Globus pallidus (tissue), 1 donor: Measurements from ENCODE around the gene PPIL1.
A peak's percentile ranks its signal among the peaks of the same experiment; 100 is the strongest.
"Not testable (repeated sequence)": the region's sequence is repeated elsewhere in the genome, so short reads cannot be mapped to it uniquely, and the experiment has no call there.

Experiments used
- DNase-seq: peaks from one replicate; pipeline ENCODE4 v3.0.0-alpha.2; 2015; ENCODE audit warnings: low spot score

The PPIL1 gene

DNA sequence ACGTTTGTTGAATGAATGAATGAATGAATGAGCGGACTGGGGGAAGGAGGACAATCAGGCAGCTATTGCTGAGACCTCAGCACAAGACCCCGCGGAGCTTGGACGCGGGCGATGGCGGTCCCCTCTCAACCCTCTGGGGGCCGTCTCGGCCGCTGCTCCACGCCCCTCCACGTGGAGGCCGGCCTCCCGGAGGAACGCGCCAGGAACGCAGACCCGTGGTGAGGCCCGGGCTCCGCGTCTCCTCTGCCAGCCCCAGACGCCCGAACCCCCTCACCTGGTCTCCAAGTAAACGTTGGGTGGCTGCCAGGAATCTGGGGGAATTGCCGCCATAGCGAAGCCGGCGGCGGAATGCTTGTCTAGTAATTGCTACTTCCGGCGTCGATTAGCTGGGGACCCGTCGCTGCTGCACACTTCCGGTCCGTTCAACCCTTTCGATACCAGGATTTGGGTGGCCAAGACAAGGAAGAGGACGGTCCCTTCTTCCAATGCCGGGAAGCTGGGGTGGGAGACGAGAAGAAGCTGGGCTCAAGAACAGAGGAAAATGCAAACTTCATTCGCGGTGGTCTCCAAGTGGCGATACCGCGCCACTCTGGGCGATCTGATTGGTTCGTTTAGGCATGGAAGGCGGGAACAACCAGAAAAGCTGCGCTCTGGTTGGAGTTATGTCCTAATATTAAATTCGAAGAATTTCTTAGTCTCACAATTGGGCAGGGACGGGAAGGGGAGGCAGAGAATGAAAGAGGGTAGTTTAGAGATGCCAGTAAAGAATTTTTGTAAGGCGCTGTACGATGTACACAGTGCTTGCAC lies at the start of gene PPIL1:
TSS of gene PPIL1 (minus strand) at position 361 of the 807 bp plus-strand sequence. CDS start at position 330, 31 bp downstream.
- peak; percentile 83 for DNase-seq

DNA sequence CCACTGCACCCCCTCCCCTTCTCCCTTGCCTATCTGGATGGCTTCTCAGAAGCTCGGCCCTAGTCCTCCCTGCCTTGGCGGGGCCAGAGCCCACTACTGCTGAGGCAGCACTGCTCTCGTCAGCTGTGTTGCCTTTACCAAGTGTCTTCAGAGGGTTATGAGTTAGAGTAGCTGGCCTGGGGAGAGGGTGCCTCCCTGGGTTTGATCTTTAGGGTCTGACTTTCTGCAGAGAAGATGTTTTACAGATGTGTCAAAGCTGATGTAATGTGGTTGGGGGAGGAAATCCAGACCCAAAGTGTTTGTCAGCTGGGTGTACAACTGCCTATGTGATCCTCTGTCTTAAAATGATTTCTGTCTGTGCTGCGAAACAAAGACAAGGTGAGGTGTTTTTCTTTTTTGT lies 49.5 kb upstream of the PPIL1 start:
- DNase-seq = no peak

DNA sequence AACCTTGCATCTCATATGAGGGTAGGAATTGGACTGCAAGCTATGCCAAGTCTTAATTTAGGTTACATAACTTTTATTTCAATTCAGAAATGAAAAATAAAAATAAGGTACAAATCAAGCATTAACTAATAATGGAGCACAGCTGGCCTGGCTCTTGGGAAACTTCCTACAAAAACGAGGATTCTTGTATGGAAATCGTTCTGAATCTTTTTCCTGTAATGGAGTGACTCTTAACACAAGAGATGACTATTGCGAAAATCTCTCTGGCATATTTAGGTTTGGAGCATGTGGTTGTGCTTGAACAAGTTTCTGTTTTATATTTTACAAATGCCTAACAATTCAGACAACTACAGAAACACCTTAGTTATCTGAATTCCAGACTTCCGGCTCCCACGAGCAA lies 45.9 kb upstream of the PPIL1 start:
- DNase-seq = no peak

DNA sequence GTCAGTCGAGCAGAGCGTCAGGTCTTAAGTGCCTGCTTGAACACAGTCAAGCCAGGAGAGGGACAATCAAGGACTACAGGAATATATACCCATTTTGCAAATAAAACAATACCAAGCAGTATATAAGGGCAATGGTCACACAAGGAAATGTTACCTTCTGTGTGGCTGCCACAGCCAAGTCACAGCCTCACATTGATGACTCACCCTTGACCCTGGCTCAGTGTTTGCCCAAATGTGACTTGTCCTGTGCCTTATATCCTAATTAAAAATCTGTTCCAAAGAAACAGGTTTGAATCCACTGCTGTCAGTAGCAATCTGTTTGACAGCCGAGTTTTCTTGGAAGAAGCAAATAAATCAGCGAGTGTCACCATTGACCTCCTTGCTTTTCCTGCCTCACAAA lies 45.4 kb upstream of the PPIL1 start:
- DNase-seq = no peak

DNA sequence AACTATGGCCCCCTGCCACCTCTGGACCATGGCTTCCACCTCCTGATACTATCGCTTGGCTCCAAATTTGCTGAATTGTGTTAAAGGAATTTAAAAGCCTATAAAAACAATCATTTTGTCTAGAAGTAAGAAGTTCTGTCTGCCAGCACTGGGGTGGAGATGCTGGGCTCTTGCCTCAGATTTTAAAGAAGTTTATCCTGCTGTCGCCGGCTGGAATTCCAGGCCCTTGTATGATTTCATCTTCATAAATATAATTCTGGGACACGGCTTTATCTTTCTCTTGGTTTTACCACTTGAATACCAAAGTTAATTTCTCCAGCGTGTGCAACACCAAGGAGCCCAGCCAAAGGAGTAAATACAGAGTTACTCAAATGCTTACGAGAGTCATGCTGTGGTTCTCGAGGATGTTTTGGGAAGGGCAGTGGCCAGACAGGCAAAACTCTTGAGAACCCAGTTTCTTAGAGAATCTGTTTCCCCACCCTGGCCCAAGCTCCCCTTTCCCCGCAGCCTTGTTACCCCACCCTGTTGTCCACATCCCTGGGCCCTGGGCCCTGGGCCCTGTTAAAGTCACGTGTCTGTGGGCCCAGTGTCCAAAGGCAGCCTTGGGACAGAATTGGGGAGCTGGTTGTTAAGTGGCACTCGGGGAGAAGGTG lies 43.1 kb upstream of the PPIL1 start:
- no peak for DNase-seq

DNA sequence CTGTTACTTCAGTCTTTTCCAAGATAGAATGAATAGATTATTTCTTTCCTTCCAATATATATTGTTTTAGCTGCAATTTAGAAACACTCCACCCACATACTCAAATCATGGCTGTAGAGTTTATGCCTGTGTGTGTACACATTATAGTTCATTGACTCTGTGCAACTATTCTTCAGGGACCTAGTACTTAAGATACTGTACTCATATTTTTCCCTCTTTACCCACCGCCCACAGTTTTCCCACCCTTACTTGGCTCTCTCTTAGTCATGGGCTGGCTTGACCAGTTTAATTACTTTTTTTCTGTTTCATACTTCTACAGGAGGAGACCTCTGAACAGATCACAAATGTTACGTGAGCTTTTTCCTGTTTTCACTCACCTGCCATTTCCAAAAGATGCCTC lies 41.5 kb upstream of the PPIL1 start:
- DNase-seq = no peak

DNA sequence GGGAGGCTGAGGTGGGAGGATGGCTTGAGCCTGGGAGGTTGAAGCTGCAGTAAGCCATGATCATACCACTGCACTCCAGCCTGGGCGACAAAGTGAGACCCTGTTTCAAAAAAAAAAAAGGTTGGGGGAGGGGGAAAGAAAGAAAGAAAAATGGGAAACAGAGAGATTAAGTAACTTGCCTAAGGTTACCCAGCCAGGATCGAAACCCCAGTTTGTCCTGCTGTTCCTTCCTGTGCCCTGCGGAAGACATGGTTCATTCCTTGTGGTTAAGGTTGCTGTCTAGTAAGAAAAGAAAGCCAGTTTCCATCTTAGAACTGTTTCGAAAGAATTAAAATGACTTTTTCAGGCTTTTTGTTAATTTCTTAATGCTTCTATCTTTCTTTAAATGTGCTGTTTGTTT lies 41.0 kb upstream of the PPIL1 start:
- DNase-seq = no peak

DNA sequence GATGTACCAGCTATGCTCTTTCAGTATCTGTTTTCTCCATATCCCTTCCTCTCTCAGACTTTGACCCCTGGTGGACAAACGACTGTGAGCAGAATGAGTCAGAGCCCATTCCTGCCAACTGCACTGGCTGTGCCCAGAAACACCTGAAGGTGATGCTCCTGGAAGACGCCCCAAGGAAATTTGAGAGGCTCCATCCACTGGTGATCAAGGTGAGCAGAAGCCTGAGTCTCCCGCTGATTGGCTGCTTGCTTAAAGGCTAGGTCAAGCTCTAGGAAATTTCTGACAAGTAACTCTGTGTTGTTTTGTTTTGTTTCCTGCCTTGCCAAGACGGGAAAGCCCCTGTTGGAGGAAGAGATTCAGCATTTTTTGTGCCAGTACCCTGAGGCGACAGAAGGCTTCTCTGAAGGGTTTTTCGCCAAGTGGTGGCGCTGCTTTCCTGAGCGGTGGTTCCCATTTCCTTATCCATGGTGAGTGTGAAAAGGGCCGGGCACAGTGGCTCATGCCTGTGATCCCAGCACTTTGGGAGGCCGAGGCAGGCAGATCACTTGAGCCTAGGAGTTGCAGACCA lies 39.7 kb upstream of the PPIL1 start:
- DNase-seq = no peak

DNA sequence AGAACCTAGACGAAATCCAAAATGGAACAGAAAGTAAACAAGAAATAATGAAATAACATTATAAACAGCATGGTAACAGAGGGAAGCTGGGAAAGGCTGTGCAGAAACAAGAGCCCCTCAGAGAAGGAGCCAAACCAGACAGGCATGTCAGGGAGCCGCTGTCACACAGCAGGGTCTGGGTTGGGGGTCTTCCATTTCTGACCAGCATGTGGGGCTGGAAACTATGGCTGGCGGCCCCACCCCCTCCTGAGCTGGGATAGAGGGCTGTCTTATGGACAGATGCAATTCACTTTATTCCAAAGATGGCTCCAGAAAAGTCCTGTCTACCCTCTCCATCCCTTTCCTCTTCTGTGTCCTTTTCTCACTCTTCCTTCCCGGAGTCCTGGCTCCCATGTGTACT lies 38.5 kb upstream of the PPIL1 start:
- DNase-seq = no peak

DNA sequence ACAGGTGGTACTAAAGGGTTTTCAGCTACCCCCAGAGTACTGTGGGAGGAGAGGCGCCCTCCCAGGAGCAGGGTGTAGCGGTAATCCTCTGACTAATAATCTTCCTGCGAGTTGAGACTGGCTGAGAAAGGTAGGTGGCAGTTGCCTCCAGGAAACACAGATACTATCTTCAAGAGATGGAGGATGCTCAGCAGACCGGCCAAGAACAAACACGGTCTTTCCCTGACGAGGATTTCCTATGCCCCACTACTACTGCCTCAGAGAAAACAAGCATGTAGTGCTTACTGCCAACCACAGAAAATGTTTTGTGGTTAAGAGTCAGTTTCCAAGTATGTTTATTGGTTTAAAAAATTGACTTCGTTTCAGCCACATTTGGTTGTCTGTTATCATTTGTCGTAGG lies 38.0 kb upstream of the PPIL1 start:
- DNase-seq = no peak

DNA sequence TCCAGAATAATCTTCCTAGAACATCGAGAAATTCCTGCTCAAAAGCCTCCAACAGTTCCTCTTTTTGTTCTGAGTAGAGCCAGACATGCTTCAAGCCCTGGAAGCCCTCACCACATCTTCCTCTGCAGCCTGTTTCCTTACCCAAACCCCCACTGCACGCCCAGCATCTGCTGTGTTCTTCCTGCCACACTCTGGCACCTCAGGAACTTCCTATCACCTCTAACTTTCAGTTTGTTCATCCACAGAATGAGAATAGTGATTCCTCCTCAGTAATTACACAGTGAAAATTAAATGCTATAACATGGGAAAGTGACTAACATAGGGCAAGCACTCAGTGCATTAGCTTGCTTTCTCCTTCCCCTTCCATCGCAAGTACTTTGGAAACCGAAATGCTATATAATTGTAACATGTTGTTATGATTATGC lies 37.4 kb upstream of the PPIL1 start:
- no peak for DNase-seq

DNA sequence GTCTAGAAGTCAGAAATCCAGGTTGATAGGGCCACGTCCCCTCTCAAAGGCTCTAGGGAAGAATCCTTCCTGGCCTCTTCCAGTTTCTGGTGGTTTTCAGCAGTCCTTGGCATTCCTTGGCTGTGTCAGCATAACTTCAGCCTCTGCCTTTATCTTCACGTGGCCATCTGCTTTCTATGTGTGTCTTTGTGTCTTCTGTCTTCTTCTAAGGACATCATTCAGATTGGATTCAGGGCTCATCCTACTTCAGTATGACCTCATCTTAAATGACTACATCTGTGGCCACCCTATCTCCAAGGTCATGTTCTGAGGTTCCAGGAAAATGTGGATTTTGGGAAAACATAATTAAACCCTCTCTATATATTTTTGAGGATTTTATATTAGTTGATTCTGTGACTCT lies 34.1 kb upstream of the PPIL1 start:
- no peak for DNase-seq

DNA sequence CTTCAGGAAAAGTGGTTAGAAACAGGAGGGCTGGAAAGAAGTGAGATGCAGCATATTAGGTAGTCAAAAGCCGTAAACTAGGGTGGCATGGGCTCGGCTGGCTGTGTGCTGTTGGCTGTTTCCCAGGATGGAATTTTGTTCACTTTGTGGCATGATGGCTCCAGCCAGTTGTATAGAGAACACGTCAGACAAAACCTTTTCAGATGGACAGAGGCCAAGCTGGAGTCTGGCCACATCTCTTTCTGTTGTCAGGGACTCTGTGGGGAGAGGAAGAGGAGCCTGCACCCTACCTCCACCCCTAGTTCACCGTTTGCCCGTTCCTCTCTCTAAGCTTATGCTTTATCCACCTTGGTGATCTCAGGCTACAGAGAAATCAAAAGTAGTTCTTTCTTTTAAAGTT lies 33.2 kb upstream of the PPIL1 start:
- DNase-seq = no peak

DNA sequence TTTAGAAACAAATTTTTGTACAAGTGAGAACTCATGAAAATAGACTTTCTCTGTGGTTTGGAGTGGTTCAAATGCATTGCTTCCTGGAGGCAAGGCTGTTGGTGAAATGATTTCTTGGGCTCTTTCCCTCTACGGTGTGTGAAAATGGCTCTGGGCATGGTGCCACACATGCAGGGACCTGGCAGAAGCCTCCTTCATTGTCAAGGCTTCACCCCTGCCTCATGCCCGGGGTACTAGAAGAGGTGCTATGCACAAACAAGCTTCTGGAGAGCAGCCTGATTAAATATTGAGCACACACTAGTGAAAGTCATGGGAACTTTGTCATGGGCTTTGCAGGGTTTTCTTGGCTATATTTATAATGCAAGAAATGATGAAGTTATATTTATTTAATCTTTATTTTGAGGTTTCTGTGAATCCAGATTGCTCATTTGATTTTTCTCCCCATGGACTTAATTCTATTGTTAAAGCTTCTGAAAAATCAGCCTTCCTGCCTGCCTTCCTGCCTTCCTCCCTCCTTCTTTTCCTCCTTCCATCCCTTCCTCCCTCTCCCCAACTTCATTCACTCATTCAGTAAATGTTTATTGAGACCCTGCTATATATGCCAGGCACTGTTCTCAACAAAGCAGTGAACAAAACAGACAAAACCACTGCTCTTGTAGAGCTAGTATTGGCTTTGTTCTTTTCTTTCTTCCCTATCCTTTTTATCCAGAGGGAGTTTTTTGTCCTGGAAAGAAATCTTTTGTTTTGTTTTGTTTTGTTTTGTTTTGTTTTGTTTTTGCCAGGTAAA lies 32.1 kb upstream of the PPIL1 start:
- DNase-seq = no peak

DNA sequence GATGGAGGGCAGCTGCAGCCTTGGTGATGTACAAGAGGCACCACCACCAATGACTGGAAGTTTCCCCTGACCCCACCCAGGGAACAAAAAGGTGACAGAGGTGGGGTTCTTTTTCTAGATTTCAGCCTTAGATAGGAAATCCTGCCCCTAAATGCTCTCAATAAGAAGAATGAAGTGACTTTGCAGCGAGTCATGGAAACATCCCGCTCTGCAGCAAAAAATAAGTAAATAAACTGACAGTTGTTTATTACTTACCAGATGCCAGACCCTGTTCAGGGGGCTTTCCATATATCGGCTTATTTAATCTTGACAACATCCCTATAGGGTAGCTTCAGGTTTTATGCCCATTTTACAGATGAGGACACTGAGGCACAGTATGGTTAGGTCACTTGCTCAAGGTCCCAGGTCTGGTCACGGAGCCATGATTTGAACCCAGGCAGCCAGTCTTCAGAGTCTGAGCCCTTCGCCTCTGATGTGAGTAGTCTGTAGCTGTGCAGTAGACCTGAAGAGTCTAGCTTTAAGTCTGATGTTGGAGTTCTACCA lies 30.3 kb upstream of the PPIL1 start:
- DNase-seq = no peak

DNA sequence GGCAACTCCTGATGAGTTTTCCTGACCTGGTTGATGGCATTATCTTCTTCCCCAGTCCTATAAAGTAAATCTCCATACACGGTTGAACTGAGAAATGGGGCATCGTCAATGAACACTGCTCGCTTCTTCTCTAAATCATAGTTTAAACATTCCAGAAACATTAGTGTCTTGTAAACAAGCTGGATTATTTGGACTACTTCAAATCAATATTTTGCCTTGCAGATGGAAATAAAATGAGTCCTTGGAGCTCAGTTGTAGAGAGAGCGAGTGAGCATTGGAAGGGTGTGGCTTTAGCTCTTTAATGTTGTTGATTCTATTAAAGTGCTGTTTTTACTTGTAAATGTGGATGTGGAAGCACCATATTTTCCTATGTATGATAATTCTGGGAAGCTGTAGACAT lies 29.5 kb upstream of the PPIL1 start:
- DNase-seq = no peak

DNA sequence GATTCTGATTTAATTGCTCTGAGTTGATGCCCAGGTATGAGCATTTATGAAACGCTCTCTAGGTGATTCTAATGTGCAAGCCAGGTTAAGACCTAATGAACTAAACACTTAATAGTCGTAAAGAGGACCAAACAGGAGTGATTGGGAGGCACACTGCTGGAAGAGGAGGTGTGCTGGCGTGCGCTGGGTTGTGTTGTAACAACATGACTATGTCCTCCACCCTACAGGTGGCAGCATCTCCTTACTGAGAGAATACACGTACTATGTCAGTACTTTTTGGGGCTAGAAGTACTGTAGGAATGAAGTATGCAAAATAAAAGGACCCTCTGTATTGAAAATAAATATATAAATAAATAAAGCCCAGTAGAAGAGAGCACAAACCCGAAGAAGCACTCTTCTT lies 23.0 kb upstream of the PPIL1 start:
- DNase-seq = no peak

DNA sequence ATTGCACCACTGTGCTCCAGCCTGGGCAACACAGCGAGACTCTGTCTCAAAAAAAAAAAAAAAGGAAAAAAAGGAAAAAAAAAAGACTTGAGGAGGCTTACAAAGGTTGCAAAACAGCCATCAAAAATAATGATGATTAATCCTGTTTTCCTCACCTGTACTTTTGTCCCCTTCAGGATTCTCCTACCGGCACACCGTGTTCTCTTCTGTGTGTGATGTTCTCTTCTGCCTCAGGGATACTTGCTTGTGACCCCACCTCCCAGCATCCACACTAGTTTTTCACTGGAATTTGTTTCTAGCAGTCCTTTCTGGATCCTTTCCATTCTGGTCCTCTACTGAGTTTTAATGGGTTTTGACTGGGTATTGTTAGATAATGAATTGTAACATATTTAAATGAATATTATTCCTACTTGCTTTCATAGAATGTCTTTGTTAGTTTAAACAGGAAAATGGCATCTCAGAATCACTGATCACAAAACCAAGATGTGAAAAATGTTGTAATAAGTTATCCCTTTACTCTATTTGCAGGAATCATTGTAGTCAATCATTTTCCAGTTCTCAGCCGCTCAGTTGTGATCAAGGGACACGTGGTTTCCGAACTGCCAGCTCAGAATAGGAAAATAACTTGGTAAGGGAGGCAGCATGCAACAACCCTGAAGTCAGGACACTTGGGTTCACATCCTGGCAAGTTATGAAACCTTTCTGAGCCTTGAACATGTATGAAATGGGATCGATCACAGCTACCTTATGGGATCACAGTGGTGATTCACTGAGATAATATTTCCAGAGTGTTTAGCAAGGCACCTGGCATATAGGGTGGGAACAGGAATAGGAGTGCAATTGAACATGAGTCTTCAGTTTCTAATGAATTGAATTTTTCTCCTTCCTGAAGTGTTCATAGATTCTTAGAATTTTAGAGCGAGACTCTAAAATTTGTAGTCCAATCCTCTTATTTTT lies 19.7 kb upstream of the PPIL1 start:
- DNase-seq = no peak

DNA sequence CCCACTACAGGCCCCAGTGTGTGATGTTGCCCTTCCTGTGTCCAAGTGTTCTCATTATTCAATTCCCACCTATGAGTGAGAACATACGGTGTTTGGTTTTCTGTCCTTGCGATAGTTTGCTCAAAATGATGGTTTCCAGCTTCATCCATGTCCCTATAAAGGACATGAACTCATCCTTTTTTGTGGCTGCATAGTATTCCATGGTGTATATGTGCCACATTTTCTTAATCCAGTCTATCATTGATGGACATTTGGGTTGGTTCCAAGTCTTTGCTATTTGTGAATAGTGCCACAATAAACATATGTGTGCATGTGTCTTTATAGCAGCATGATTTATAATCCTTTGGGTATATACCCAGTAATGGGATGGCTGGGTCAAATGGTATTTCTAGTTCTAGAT lies 16.6 kb upstream of the PPIL1 start:
- not testable (repeated sequence) for DNase-seq

DNA sequence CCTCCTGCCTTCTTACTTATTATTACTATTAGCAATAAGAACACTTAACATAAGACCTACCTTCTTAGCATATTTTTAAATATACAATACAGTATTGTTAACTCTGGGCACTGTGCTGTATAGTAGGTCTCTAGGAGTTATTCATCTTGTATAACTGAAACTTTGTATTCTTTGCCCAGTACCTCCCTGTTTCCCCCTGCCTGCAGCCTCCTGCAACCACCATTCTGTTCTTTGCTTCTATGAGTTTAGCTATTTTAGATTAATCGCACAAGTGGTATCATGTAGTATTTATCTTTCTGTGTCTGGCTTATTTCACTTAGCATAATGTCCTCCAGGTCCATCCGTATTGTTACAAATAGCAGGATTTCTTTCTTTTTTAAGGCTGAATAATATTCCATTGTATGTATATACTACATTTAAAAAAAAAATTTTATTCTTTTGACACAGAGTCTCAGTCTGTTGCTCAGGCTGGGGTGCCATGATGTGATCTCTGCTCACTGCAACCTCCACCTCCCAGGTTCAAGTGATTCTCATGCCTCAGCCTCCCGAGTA lies 15.6 kb upstream of the PPIL1 start:
- DNase-seq = no peak
